GM18499 (cell line): ENCODE measurements around the gene ALLC.
"Not testable (repeated sequence)": the region's sequence is repeated elsewhere in the genome, so short reads cannot be mapped to it uniquely, and the experiment has no call there.

Source experiments
- ATAC-seq: cut with Tn5 transposase; IDR thresholded peaks from one replicate; pipeline ENCODE4 v1.9.1; 2021; ENCODE audit warnings: moderate number of reproducible peaks; ENCODE audit not compliant: insufficient read depth, unreplicated experiment

Gene ALLC

DNA sequence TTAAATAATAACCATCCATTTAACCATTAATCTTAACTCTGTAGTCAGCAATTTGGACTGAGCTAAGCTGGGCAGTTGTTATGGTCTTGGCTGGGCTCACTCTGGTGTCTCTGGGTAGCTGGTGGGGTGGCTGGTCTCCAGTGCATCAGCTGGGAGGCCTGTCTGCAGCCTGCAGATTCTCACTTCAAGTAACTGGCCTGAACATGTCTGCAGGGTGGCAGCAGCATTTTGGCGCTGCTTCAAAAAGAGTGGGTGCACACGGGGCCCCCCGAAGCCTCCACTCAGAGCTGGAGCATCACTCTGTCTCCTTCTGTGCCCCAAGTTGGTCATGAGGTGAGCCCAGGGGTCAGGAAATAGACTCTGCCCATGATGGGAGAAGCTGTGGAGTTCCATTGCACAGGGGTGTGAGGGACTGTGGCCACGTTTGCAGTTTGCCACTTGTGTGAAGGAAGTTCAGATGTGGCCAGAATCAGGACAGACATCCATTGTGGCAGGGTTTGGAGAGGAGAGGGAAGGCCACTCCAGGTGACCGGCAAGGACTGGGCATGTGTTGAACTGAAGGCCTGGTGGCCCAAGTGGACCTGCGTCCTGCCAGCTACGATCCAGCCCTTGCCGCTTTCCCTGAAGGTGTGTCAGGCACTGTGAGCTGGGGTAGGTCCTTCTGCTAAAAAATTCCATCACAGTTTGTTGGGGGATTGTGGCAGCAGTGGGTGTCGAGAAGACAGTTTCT lies 4.9 kb upstream of the ALLC start:
- ATAC-seq: no peak

DNA sequence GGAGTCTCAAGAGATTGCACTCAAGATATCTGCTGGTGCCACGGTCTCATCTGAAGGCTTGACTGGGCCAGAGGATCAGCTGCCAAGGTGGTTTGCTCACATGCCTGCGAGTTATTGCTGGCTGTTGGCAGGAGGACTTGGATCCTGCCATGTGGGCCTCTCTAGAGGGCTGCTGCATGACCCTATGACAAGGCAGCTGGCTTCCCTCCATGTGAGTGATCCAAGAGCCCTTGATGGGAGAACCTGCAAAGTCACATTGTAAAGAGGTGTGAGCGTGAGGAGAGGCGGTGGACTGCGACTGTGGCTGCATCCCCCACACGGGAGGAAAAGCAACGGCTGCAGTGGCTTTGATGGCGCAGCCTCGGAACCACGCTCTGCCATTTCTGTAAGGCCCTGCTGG lies 4.0 kb upstream of the ALLC start:
- no peak for ATAC-seq

DNA sequence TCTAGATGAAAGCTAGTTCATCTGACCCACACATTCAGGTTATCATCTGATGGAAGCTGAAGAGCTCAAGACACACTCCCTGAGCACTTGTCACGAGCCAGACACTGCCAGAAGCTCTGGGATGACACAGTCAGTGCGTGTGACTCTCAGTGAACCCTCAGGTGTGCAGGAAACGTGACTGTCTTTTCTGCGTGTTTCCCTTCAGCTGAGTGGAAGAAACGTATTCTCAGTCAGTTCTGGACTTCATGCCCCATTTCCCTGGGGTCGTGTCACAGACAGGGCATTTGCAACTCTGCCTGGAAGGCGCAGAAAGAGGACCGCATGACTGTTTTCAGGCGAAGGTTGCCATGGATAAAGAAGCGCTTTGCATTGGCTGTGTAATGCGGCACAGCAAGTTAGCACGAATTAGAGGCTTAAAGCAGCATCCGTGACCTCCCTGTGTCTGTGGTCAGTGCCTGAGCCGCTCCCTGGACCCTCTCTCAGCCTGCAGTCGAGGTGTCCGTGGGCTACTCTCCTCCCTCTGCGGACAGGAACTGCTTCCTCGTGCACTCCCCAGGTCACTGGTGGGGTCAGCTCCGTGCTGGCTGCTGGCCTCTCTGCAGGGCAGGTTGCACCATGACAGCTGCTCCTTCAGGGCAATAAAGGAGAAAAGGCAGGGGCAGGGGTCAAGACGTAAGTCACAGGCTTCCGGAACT lies 3.3 kb upstream of the ALLC start:
- no peak for ATAC-seq

DNA sequence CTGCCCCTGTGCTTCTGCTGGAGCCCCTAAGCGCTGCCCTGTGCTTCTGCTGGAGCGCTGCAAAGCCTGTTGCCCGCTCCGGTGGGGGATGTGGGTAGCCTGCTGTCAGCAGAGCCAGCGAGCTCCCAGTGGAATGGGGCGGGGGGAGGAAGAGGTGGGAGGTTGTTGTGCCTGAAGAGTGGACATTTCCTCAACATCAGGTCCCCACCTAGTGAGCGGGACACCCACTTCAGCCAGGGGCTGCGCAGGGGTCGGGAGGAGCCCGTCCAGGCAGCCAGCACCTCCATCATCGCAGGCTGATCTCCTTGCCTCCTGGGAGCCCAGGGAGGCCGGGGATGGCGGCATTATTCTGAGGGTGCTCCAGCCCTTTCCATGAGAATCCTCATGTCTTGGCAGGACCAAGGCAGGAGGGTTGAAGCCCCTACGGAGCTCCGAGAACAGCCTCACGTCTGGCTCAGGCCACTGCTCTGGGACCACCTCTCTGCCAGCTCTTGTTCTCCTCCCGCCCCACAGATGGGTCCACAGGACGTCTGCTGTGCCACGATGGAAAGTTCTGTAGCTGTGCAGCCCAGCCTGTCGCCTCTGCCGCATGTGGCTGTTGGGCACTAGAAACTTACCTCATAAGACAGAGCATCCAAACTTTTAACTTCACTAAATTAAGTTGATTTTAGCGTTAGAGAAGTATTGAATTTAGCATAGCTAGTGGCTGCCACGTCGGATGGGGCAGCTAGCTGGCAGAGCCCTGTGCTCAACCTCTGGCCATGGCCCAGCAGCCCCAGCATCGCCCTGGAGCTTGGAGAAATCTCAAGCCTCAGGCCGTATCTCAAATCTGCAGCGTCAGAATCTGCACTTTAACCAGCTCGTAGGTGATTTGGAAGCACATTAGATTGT lies 1.9 kb upstream of the ALLC start:
- no peak for ATAC-seq

DNA sequence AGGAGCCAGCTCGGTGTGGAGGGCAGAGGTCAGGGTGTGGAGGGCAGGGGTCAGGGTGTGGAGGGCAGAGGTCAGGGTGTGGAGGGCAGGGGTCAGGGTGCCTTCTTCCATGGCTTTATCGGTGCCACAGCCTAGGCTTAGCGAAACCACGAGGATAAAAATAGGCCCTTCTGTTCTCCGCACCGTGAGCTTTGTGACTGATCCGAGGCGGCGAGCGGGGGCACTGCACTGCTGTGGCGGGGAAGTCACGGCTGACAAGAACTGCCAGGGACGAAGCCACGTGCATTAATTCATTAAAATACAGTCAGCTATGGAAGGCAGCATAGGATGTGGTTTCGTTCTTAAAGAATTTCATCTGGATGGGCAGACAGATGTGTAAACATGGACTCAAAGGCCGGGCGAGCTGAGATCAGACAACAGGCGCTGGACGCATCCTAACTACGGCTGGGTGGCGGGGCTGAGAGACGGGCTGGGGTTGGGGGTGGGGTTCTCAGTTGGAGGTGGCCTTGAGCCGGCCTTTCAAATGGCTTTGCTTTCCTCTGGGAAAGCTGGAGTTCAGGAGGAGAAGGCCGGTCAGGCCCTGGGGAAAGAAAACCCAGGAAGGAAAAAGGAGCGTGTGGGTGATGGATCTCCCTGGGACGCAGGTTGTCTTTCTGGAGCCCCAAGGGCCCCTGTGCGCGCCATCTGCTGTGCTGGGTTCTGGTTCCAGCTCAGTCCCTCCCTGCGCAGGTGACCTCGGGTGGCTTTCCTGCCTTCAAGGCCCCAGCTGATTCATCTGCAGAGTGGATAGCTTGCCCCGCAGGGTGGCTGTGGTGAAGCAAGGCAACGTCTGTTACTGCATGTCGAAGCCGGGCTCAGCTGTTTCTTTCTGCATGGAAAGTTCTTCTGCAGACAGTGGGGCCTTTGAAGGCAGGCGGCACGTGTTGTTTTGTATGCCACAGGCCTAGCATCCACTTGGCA lies 958 bp upstream of the ALLC start:
- ATAC-seq: no peak

DNA sequence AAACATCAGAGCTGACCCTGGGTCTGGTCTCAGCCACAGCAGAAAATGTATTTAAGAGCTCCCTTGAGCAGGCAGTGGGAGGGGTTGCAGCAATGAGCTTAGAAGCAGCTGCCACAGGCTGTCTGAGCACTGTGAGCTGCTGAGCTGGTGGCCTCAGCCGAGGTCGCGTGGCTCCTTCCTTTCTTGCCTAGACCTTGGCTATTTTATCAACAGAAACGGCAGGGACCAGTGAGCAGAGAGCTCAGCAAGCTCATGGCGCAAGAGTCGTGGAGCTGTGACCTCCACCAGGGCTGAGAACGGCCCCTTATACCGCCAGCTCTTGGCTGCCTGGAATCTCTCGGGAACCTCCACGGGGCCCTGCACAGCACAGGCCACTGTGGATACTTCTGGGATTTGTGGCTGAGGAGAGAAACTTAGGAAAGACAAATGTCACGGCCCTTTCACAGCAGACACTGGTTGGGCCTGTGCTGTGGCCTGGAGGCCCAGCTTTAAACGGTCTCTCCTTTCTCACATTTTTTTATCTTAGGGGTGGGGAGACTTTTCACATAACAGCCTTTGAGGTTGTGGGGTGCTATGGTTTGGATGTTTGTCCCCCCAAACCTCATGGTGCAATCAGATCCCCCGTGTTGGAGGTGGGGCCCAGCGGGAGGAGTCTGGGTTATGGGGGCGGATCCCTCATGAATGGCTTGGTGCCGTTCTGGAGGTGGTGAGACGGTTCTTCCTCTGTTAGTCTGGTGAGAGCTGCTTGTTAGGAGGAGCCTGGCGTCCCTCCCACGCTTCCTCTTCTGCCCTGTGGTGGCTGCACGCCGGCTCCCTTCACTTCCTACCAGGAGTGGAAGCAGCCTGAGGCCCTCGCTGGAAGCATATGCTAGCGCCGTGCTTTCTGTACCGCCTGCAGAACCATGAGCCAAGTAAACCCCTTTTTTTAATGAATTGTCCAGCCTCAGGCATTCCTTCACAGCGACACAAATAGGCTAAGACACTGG lies 1.7 kb downstream of the ALLC start:
- ATAC-seq: no peak

DNA sequence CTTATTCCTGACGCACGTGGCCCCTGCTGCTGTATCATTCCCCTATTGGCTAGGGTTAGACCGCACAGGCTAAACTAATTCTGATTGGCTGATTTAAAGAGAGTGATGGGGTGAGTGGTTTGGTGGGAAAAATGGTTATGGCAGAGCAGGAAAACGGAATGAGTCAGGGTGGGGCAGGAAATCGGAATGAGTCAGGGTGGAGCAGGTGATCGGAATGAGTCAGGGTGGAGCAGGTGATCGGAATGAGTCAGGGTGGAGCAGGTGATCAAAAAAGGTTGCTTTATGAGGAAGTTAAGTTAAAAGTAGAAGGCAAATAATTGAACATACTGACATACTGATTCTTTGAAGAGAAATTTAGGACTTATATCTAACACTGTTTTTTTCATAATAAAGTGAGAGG lies 2.6 kb downstream of the ALLC start:
- not testable (repeated sequence) for ATAC-seq

DNA sequence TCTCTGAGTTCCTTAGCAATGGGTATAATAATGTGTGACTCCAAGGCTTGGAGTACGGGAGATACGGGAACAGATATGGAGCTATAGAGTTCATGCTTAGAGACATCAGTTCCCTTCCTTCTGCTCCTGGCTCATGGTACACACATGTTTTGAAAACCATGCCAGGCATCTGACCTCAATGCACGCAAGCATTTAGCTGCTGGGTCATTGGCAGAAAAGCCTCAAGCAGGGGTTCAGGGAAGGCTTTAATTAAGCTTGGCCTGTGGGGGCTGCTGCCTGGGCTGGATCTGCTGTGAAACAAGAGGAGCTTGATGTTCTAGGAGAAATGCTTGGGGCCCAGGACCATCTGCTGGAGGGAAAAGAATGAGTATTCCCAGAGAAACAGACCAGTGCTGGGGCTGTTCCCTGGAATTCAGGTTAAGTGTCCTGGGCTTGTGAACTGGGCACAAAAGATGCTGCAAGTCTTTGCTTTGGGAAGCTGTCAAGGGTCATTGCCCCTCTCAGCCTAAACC lies 3.2 kb downstream of the ALLC start:
- no peak for ATAC-seq

DNA sequence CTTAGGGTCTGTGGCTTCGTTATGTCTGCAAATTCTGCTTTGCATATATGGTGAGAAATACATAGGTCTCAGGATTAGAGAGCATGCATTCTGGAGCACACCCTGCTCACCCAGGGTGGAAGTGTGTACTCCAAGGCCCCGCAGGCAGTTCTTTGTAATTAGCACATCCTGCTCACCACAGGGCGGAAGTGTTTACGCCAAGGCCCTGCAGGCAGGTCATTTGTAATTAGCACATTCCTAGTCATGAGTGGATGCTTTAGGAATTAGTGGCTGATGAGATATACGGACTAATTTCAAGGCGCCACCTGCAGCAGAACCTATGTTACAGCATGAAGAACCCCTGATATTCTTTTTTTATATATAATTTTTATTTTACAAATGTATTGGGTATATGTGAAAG lies 4.2 kb downstream of the ALLC start:
- no peak for ATAC-seq

DNA sequence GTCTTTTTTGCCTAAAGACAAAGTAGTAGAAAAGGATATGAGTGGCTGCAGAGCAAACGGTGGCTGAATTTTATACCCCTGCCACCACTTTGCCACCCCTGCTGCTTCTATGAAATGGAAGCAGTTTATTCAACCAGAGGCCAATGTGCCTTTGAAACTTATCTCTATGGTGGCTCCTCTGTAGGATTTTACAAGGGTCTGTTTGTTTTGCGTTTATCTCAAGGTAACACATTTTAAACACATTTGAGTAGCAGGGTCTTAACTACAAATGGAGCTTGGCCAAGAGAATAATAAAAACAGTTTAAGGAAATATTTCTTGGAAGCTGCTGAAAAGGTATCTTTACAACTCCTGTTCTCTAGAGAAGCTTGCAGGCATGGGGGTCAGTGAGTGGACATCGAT lies 6.1 kb downstream of the ALLC start:
- no peak for ATAC-seq

DNA sequence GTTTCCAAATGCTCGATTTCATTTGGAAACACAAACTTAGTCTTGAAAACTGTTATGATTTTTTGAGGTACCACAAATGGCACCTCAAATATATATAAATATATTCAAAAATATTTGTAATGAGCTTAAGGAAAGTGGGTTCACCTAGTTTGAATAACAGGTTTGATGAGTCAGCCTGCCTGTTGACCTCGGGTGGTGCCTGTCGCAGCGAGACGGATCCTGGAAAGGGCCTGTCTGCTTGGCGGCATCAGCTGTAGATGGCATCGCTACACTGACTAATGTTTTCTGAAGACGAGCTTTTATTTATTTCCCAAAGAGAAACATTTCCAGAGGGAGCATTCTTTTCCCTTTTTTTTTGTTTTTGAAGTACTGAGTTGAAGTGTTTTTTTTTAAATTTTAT lies 6.9 kb downstream of the ALLC start:
- ATAC-seq: no peak

DNA sequence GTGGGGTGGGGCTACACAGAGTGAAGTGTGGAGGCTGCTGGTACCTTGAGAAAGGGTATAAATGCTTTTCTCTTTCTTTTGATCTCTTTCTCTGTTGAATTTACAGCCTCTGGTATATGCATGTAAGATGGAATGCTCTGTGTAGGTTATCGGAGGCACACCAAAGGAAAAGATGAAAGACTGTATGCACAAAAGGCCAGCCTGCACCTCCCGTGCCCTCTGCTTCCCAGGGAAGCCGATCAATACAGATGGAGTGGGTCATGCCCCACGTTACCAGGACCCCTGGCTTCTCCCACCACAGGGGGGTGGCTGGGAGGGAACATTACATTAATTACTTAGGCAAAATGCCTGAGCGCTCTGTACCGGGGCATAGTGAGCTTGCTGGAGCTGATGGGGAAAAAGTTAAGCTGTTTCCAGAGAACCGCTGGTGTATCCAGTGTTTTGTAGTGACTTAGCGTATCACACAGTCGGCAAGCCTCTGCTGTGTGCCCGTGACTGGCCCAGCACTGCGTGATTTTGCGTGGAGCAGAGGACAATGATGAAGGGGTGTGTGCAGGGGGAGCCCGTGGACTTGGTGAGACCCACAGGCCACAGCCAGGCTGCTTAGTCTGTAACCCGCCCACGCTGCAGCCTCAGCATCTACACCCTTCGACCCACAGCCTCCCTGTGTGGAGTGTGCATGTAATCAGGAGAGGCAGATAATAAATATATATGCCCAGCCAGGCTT lies 8.0 kb downstream of the ALLC start:
- ATAC-seq: no peak

DNA sequence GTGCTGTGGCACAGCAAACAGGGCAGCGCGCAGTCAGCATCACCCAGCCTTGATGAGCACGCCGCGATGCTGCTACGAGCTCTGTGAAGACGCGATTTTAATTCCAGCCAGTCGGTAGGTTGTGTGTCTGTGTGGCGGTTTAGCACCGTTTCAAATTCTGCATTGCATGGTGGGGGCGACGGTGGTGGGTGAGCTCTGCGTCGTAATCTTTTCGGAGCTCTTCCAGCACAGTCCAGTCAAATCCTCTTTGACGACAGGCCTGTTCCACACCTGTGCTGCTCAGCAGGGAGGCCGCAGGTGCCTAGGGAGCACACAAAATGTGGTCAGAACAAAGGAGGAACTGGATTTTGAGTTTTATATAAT lies 8.6 kb downstream of the ALLC start:
- ATAC-seq: no peak

DNA sequence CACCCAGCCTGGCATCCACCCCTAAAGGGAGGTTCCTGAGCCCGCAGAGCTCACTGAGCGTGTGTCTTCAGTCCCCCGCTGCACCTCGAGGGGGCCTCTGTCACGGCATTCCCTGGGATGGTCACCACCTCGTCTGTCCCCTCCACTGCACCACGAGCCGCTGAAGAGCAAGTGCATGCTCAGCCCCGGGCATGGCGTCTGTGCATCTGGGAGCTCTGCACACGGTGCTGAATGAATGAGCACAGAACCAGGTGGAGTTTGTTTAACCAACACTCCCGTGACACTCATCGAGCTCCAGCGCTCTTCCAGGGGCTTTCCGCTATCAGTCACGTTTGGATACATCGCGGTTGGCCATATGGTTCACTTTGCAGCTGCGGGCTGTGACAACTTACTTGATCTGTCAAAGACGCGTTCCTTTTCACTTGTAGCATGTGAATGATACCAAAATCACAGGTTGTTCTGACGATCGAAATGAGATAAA lies 9.2 kb downstream of the ALLC start:
- ATAC-seq: no peak

DNA sequence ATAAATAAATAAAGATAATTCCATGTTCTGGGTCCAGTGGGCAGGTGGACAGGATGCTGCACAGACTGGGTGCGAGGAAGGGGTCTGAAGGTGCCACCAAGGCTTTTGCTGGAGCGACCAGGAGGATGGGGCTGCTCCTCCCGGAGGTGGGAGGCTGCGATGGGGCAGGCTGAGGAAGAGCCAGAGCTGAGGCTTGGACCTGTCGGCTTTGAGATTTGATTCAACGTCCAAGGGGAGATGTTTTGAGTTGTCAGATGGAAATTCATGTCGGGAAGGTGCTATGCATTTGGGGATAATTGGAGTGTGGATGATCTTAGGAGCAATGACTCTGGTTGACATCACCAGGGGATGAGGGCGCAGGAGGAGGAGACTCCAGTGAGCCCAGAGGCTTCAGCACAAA lies 11.7 kb downstream of the ALLC start:
- no peak for ATAC-seq

DNA sequence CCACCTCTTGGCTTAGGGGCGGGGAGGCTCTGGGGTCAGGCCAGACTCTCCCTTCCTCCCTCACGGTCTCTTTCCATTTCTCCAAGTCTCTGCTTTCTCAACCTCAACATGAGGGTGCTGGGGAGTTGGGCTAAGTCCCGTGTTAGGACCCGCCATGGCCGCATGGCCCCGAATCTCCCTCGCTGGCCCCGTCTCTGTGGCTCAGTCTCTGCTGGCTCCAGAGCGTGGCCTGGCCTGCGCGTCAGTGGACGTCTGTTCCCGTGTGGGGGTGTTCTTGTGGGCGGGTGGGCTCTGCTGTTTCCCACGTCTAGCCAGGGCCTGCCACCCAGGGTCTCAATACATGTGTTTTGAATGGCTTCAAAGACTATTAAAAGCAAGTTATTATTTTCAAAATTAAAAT lies 12.4 kb downstream of the ALLC start:
- ATAC-seq: no peak

DNA sequence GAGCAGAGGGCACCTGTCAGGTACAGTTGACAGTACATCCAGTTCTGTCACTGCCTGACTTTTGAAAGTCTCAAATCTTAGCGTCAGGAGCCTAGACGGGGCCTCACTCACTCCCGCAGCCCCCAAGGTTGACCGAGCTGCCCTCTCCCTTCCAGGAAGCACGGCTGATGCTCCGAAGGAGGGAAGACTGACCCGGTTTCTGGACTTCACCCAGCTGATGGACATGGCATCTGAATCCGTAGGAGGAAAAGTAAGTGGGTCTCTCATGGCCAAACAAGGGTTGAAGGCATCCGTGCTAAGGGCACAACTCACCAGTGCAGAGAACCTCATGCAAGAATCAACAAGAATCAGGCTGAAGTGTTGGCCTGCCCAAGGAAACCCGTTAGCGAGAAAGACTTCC lies 12.9 kb downstream of the ALLC start:
- no peak for ATAC-seq
